GM12891 (cell line): ENCODE results near the gene MOB3B.

Experiments used
- DNase-seq: peaks from one replicate; pipeline ENCODE4 v3.0.0; 2011; ENCODE audit warnings: low spot score; ENCODE audit not compliant: insufficient read length
- FAIRE-seq: peaks from 2 replicates; lab custom pipeline; 2011; peaks lifted over from hg19 to GRCh38; lab: Jason Lieb, UNC
- PAX5 ChIP-seq: IDR thresholded peaks from 2 replicates; pipeline ENCODE4 v1.6.1; 2011; ENCODE audit warnings: low read length, moderate library complexity, mild to moderate bottlenecking; ENCODE audit not compliant: insufficient read depth, severe bottlenecking
- POLR2A ChIP-seq: IDR thresholded peaks from 2 replicates; pipeline ENCODE4 v1.6.1; 2011; ENCODE audit warnings: low read depth, low read length, control low read depth
- POLR2AphosphoS5 ChIP-seq: IDR thresholded peaks from 2 replicates; pipeline ENCODE4 v1.6.1; 2011; ENCODE audit warnings: low read depth, low read length, control low read depth
- POU2F2 ChIP-seq: IDR thresholded peaks from 2 replicates; pipeline ENCODE4 v1.6.1; 2011; ENCODE audit warnings: low read depth, mild to moderate bottlenecking, control low read depth, low read length, moderate library complexity
- SPI1 ChIP-seq: IDR thresholded peaks from 2 replicates; pipeline ENCODE4 v1.6.1; 2011; ENCODE audit warnings: low read depth, low read length, control low read depth
- TAF1 ChIP-seq: IDR thresholded peaks from 2 replicates; pipeline ENCODE4 v1.6.1; 2011; ENCODE audit warnings: low read depth, low read length, control low read depth

The MOB3B gene

GRCh38 chr9:27541740-27542139, 12.1 kb upstream of the MOB3B start:
- TF ChIP-seq POLR2AphosphoS5 = no peak
- TF ChIP-seq POU2F2 = no peak
- no peak for TF ChIP-seq SPI1
- no peak for TF ChIP-seq PAX5
- no peak for TF ChIP-seq POLR2A
- TF ChIP-seq TAF1 = no peak
- no peak for FAIRE-seq
- DNase-seq = no peak

GRCh38 chr9:27540502-27540901, 10.9 kb upstream of the MOB3B start:
- FAIRE-seq = no peak
- no peak for DNase-seq
- TF ChIP-seq POLR2AphosphoS5 = no peak
- TF ChIP-seq PAX5 = no peak
- no peak for TF ChIP-seq TAF1
- no peak for TF ChIP-seq POU2F2
- TF ChIP-seq POLR2A = no peak
- no peak for TF ChIP-seq SPI1

- no peak for FAIRE-seq
- no peak for DNase-seq
- TF ChIP-seq POLR2A (no peak), PAX5 (no peak), TAF1 (no peak), SPI1 (no peak), POLR2AphosphoS5 (no peak), POU2F2 (no peak)
These were observed 10.1 kb upstream of the MOB3B start for GRCh38 chr9:27539479-27540441.

GRCh38 chr9:27538647-27539046, 9.0 kb upstream of the MOB3B start:
- TF ChIP-seq PAX5 (no peak), POU2F2 (no peak), POLR2AphosphoS5 (no peak), TAF1 (no peak), SPI1 (no peak), POLR2A (no peak)
- FAIRE-seq = no peak
- DNase-seq = no peak

- no peak for DNase-seq
- TF ChIP-seq PAX5 = no peak
- no peak for TF ChIP-seq TAF1
- TF ChIP-seq POLR2AphosphoS5 = no peak
- TF ChIP-seq POU2F2 = no peak
- no peak for TF ChIP-seq SPI1
- no peak for FAIRE-seq
These were observed 8.1 kb upstream of the MOB3B start for GRCh38 chr9:27537756-27538155.

GRCh38 chr9:27537027-27537435, 7.4 kb upstream of the MOB3B start:
- FAIRE-seq = no peak
- TF ChIP-seq SPI1 (no peak), TAF1 (no peak), POU2F2 (no peak), POLR2A (no peak), POLR2AphosphoS5 (no peak), PAX5 (no peak)
- no peak for DNase-seq

GRCh38 chr9:27536168-27536567, 6.6 kb upstream of the MOB3B start:
- no peak for DNase-seq
- TF ChIP-seq POLR2A = no peak
- no peak for TF ChIP-seq POLR2AphosphoS5
- TF ChIP-seq SPI1 = no peak
- TF ChIP-seq TAF1 = no peak
- TF ChIP-seq POU2F2 = no peak
- no peak for TF ChIP-seq PAX5
- no peak for FAIRE-seq

- TF ChIP-seq SPI1 = no peak
- TF ChIP-seq POLR2A = no peak
- no peak for TF ChIP-seq PAX5
- no peak for TF ChIP-seq POU2F2
- TF ChIP-seq POLR2AphosphoS5 = no peak
- TF ChIP-seq TAF1 = no peak
- DNase-seq (no peak), FAIRE-seq (peak; percentile 90)
These were observed 6.1 kb upstream of the MOB3B start for GRCh38 chr9:27535701-27536118.

GRCh38 chr9:27534658-27535209, 5.1 kb upstream of the MOB3B start:
- DNase-seq (no peak), FAIRE-seq (no peak)
- TF ChIP-seq PAX5 (no peak), SPI1 (no peak), POU2F2 (no peak), POLR2A (no peak), TAF1 (no peak), POLR2AphosphoS5 (no peak)

GRCh38 chr9:27534131-27534530, 4.5 kb upstream of the MOB3B start:
- no peak for DNase-seq
- no peak for FAIRE-seq
- TF ChIP-seq PAX5 (no peak), SPI1 (no peak), POLR2AphosphoS5 (no peak), POU2F2 (no peak), TAF1 (no peak), POLR2A (no peak)
